Measurements from ENCODE around the gene PCDHB15. TPM values are rescaled to one million over a fixed set of nuclear protein-coding genes. Genes with fewer than 3 reads are reported as not detected.

PCDHB15 gene
- total and polyA plus RNA-seq, 2 donors from 2014 or later, result 1.8 to 6.0 TPM

GRCh38 chr5:141250576-141250975, 5.4 kb downstream of the PCDHB15 start:
- Histone ChIP-seq H3K4me1 (ENCODE audit: control insufficient read depth in 2 of 3, insufficient read depth in 2 of 3, low read depth in 1 of 3, low read length in 3 of 3) (no peaks in the 10 kb centered on the region), H3K36me3 (ENCODE audit: control insufficient read depth in 2 of 3, insufficient read depth in 3 of 3, low read length in 3 of 3) (no peaks in the 10 kb centered on the region), H3K9ac (ENCODE audit: low read length in 3 of 3) (no peak overlapping the region), H3K9me3 (ENCODE audit: control insufficient read depth in 2 of 3, insufficient read depth in 1 of 3, low read length in 3 of 3) (peaks cover 0 to 84% (median 36%) of the 10 kb centered on the region in 3 donors), H3K27ac (ENCODE audit: low read depth in 2 of 2, low read length in 2 of 2) (no peak overlapping the region), H3K4me3 (ENCODE audit: low read length in 3 of 3) (no peak overlapping the region), H3K27me3 (ENCODE audit: control insufficient read depth, insufficient read depth, low read length) (no peaks in the 10 kb centered on the region)
- FAIRE-seq, result no peak
- no peak for DNase-seq
- intact Hi-C loops (cut with DNase I), result no loop called here
- no peak for TF ChIP-seq CTCF (IDR thresholded peaks at IDR 0.05; ENCODE audit: borderline replicate concordance, extremely low read depth, insufficient read depth)

- DNase-seq (no peak), FAIRE-seq (no peak)
- Histone ChIP-seq H3K9me3 (ENCODE audit: control insufficient read depth in 2 of 3, insufficient read depth in 1 of 3, low read length in 3 of 3) (peaks cover 7 to 82% (median 41%) of the 10 kb centered on the region in 3 donors), H3K4me1 (ENCODE audit: control insufficient read depth in 2 of 3, insufficient read depth in 2 of 3, low read depth in 1 of 3, low read length in 3 of 3) (no peaks in the 10 kb centered on the region), H3K9ac (ENCODE audit: low read length in 3 of 3) (no peak overlapping the region), H3K27me3 (ENCODE audit: control insufficient read depth, insufficient read depth, low read length) (no peaks in the 10 kb centered on the region), H3K36me3 (ENCODE audit: control insufficient read depth in 2 of 3, insufficient read depth in 3 of 3, low read length in 3 of 3) (no peaks in the 10 kb centered on the region), H3K4me3 (ENCODE audit: low read length in 3 of 3) (no peak overlapping the region), H3K27ac (ENCODE audit: low read depth in 2 of 2, low read length in 2 of 2) (no peak overlapping the region)
- intact Hi-C loops (cut with DNase I), result no loop called here
- TF ChIP-seq CTCF (IDR thresholded peaks at IDR 0.05; ENCODE audit: borderline replicate concordance, extremely low read depth, insufficient read depth), result no peak
Observed at GRCh38 chr5:141258464-141258863, 13.3 kb downstream of the PCDHB15 start.

GRCh38 chr5:141258948-141259347, 13.8 kb downstream of the PCDHB15 start:
- no peaks in the 10 kb centered on the region for H3K36me3 ChIP-seq (ENCODE audit: control insufficient read depth in 2 of 3, insufficient read depth in 3 of 3, low read length in 3 of 3)
- H3K9ac ChIP-seq (ENCODE audit: low read length in 3 of 3), result no peak overlapping the region
- no peak overlapping the region for H3K4me3 ChIP-seq (ENCODE audit: low read length in 3 of 3)
- intact Hi-C loops (cut with DNase I), result no loop called here
- FAIRE-seq (no peak), DNase-seq (no peak)
- peaks cover 7 to 82% (median 41%) of the 10 kb centered on the region in 3 donors for H3K9me3 ChIP-seq (ENCODE audit: control insufficient read depth in 2 of 3, insufficient read depth in 1 of 3, low read length in 3 of 3)
- H3K27me3 ChIP-seq (ENCODE audit: control insufficient read depth, insufficient read depth, low read length), result no peaks in the 10 kb centered on the region
- no peak for TF ChIP-seq CTCF (IDR thresholded peaks at IDR 0.05; ENCODE audit: borderline replicate concordance, extremely low read depth, insufficient read depth)
- no peaks in the 10 kb centered on the region for H3K4me1 ChIP-seq (ENCODE audit: control insufficient read depth in 2 of 3, insufficient read depth in 2 of 3, low read depth in 1 of 3, low read length in 3 of 3)
- H3K27ac ChIP-seq (ENCODE audit: low read depth in 2 of 2, low read length in 2 of 2), result no peak overlapping the region

All from kidney (tissue), 14 donors.